ENCODE measurements around the gene DEAF1.

Gene DEAF1

GRCh38 chr11:719214-720016 is 24.4 kb upstream of the DEAF1 start:
- Histone ChIP-seq H3K4me1 (ENCODE audit: control insufficient read depth, insufficient read depth, low read length) (no peaks in the 10 kb centered on the region), H3K27ac (ENCODE audit: low read depth, low read length) (no peak overlapping the region), H3K4me3 (ENCODE audit: low read length) (no peak overlapping the region), H3K9ac (ENCODE audit: low read length) (no peak overlapping the region), H3K36me3 (ENCODE audit: control insufficient read depth, insufficient read depth, low read length) (no peaks in the 10 kb centered on the region), H3K27me3 (ENCODE audit: control insufficient read depth, insufficient read depth, low read length) (peaks cover 2% of the 10 kb centered on the region)

GRCh38 chr11:714436-714835 is 19.4 kb upstream of the DEAF1 start:
- Histone ChIP-seq H3K4me1 (ENCODE audit: control insufficient read depth, insufficient read depth, low read length) (no peaks in the 10 kb centered on the region), H3K9ac (ENCODE audit: low read length) (no peak overlapping the region), H3K4me3 (ENCODE audit: low read length) (no peak overlapping the region), H3K27ac (ENCODE audit: low read depth, low read length) (no peak overlapping the region), H3K36me3 (ENCODE audit: control insufficient read depth, insufficient read depth, low read length) (no peaks in the 10 kb centered on the region), H3K27me3 (ENCODE audit: control insufficient read depth, insufficient read depth, low read length) (no peaks in the 10 kb centered on the region)

- Histone ChIP-seq H3K27me3 (ENCODE audit: control insufficient read depth, insufficient read depth, low read length) (no peaks in the 10 kb centered on the region), H3K27ac (ENCODE audit: low read depth, low read length) (no peak overlapping the region), H3K4me1 (ENCODE audit: control insufficient read depth, insufficient read depth, low read length) (peaks cover 9% of the 10 kb centered on the region), H3K36me3 (ENCODE audit: control insufficient read depth, insufficient read depth, low read length) (no peaks in the 10 kb centered on the region), H3K4me3 (ENCODE audit: low read length) (no peak overlapping the region), H3K9ac (ENCODE audit: low read length) (no peak overlapping the region)
Observed at GRCh38 chr11:709109-709997, 14.3 kb upstream of the DEAF1 start.

- Histone ChIP-seq H3K27me3 (ENCODE audit: control insufficient read depth, insufficient read depth, low read length) (no peaks in the 10 kb centered on the region), H3K27ac (ENCODE audit: low read depth, low read length) (no peak overlapping the region)
Observed at GRCh38 chr11:708511-708910, 13.5 kb upstream of the DEAF1 start.

GRCh38 chr11:707817-708420 is 12.9 kb upstream of the DEAF1 start:
- Histone ChIP-seq H3K9ac (ENCODE audit: low read length) (no peak overlapping the region), H3K4me1 (ENCODE audit: control insufficient read depth, insufficient read depth, low read length) (peaks cover 9% of the 10 kb centered on the region), H3K4me3 (ENCODE audit: low read length) (peak overlapping the region; percentile 75), H3K27me3 (ENCODE audit: control insufficient read depth, insufficient read depth, low read length) (no peaks in the 10 kb centered on the region), H3K36me3 (ENCODE audit: control insufficient read depth, insufficient read depth, low read length) (no peaks in the 10 kb centered on the region), H3K27ac (ENCODE audit: low read depth, low read length) (no peak overlapping the region)

More at GRCh38 chr11:708511-708910, 13.5 kb upstream of the DEAF1 start:
- Histone ChIP-seq H3K36me3 (ENCODE audit: control insufficient read depth, insufficient read depth, low read length) (no peaks in the 10 kb centered on the region), H3K9ac (ENCODE audit: low read length) (no peak overlapping the region), H3K4me3 (ENCODE audit: low read length) (no peak overlapping the region), H3K4me1 (ENCODE audit: control insufficient read depth, insufficient read depth, low read length) (peaks cover 9% of the 10 kb centered on the region)

GRCh38 chr11:706957-707816 is 12.2 kb upstream of the DEAF1 start:
- peaks cover 9% of the 10 kb centered on the region for H3K4me1 ChIP-seq (ENCODE audit: control insufficient read depth, insufficient read depth, low read length)
- H3K9ac ChIP-seq (ENCODE audit: low read length) = peak overlapping the region; percentile 70
- H3K27ac ChIP-seq (ENCODE audit: low read depth, low read length) = peak overlapping the region; percentile 84
- no peaks in the 10 kb centered on the region for H3K36me3 ChIP-seq (ENCODE audit: control insufficient read depth, insufficient read depth, low read length)
- H3K27me3 ChIP-seq (ENCODE audit: control insufficient read depth, insufficient read depth, low read length) = no peaks in the 10 kb centered on the region
- peak overlapping the region; percentile 75 for H3K4me3 ChIP-seq (ENCODE audit: low read length)

GRCh38 chr11:706439-706956 is 11.5 kb upstream of the DEAF1 start:
- Histone ChIP-seq H3K9ac (ENCODE audit: low read length) (peak overlapping the region; percentile 56), H3K4me3 (ENCODE audit: low read length) (peak overlapping the region; percentile 75), H3K36me3 (ENCODE audit: control insufficient read depth, insufficient read depth, low read length) (no peaks in the 10 kb centered on the region), H3K27me3 (ENCODE audit: control insufficient read depth, insufficient read depth, low read length) (no peaks in the 10 kb centered on the region), H3K27ac (ENCODE audit: low read depth, low read length) (peak overlapping the region; percentile 84), H3K4me1 (ENCODE audit: control insufficient read depth, insufficient read depth, low read length) (peaks cover 9% of the 10 kb centered on the region)

- Histone ChIP-seq H3K27ac (ENCODE audit: low read depth, low read length) (peak within 1 kb of the TSS; percentile 84), H3K9ac (ENCODE audit: low read length) (peak within 1 kb of the TSS; percentile 70), H3K36me3 (ENCODE audit: control insufficient read depth, insufficient read depth, low read length) (no peaks in the 10 kb centered on the region), H3K4me1 (ENCODE audit: control insufficient read depth, insufficient read depth, low read length) (peaks cover 9% of the 10 kb centered on the region), H3K4me3 (ENCODE audit: low read length) (peak within 1 kb of the TSS; percentile 75), H3K27me3 (ENCODE audit: control insufficient read depth, insufficient read depth, low read length) (no peaks in the 10 kb centered on the region)
Observed at GRCh38 chr11:705646-706438, 10.8 kb upstream of the DEAF1 start, which contains the start of gene EPS8L2. EPS8L2 (plus strand) TSS chr11:706231; CDS start chr11:709408, 3,177 bp downstream.

GRCh38 chr11:704781-705645 is 10.0 kb upstream of the DEAF1 start:
- peak overlapping the region; percentile 37 for H3K27ac ChIP-seq (ENCODE audit: low read depth, low read length)
- peaks cover 9% of the 10 kb centered on the region for H3K4me1 ChIP-seq (ENCODE audit: control insufficient read depth, insufficient read depth, low read length)

GRCh38 chr11:704228-704674 is 9.2 kb upstream of the DEAF1 start:
- Histone ChIP-seq H3K4me3 (ENCODE audit: low read length) (no peak overlapping the region), H3K36me3 (ENCODE audit: control insufficient read depth, insufficient read depth, low read length) (no peaks in the 10 kb centered on the region), H3K4me1 (ENCODE audit: control insufficient read depth, insufficient read depth, low read length) (peaks cover 9% of the 10 kb centered on the region), H3K27me3 (ENCODE audit: control insufficient read depth, insufficient read depth, low read length) (no peaks in the 10 kb centered on the region), H3K9ac (ENCODE audit: low read length) (no peak overlapping the region), H3K27ac (ENCODE audit: low read depth, low read length) (no peak overlapping the region)

More at GRCh38 chr11:704781-705645, 10.0 kb upstream of the DEAF1 start:
- Histone ChIP-seq H3K36me3 (ENCODE audit: control insufficient read depth, insufficient read depth, low read length) (no peaks in the 10 kb centered on the region), H3K4me3 (ENCODE audit: low read length) (peak overlapping the region; percentile 47), H3K9ac (ENCODE audit: low read length) (peak overlapping the region; percentile 62), H3K27me3 (ENCODE audit: control insufficient read depth, insufficient read depth, low read length) (no peaks in the 10 kb centered on the region)
